Measurements from ENCODE around the gene TIRAP.

Gene TIRAP

DNA sequence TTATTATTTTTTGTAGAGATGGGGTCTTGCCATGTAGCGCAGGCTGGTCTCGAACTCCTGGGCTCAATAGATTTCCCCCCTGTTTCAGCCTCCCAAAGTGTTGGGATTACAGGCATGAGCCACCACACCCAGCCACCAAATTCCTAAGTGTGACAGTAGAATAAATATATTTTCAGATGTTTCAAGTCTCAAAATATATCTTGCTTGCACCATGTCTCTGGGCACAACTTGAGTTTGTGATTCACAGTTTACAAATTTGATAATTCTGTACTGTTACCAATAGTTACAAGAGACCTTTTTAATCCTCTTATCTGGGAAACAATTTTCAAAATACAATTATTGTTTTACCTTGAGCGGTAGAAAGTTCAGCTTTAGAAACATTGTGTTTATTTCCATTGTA lies 40.1 kb downstream of the TIRAP start:
- no peak for DNase-seq (ENCODE audit: low read depth)

DNA sequence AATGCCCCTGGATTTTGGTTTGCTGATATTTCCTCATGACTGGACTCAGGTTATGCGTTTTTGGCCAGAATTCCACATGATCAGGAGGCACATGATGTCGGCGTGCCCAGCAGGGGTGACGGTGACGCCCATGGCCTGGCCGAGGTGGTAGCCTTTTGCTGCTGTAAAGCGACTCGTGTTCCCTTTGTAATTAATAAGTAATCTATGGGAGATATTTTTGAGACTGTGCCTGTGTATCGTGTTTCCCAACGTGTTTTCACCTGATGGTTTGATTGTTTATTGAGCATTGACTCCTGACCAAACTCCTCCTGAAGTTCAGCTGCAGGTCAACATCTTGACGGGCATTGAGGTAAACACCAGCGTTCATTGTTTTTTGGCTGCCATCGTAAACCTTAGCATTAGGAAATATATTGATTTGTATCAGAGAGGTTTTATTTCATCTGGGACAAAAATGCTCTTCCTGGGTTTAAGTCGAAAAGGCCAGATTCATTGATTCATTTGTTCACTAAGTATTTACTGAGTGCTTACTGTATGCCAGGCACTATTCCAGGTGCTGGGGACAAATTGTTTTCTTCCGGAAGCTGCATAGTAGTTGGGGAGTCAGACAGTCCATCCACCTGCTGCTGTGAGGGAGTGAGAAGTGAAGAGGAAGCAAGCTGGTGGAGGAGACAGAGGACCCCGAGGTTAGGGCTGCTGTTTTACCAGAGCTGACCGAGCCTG lies 44.5 kb downstream of the TIRAP start:
- DNase-seq (ENCODE audit: low read depth): no peak

DNA sequence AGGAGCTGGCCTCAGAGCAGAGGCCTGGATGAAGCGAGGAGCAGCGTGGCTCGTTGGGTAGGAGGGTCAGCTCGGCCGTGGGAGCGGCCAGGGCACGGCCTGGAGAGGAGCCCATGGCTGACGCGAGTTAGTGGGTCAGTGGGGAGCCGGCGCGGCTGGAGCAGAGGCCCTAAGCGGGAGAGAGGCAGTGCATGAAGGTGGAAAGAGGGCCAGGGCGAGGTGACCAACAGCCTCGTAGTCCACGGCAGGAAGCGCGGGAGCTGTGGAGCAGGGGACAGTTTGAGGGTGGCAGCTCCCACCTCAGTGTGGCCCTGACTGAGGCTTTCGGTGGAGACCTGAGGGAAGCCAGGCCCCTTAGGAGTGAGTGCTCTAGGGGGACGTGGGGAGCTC lies 45.1 kb downstream of the TIRAP start:
- DNase-seq (ENCODE audit: low read depth): no peak

DNA sequence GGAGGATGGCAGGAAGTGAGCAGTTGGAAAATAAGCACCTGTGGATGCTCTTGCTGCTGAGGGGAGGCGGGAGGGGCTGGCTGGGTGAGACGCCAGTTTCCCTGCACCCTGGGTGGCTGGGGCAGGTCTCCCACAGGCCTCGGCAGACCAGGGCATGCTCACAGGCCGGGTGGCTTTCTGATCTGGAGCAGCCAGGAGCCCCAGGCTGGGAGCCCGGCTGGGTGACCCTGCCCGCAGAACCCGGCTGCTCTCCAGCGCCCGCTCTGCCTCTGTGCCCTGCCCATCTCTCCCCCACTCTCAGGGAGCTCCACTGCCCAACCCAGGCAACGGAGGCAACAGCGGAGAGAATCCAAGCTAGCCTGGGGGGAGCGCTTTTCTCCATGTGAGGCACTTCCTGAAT lies 45.6 kb downstream of the TIRAP start:
- no peak for DNase-seq (ENCODE audit: low read depth)

DNA sequence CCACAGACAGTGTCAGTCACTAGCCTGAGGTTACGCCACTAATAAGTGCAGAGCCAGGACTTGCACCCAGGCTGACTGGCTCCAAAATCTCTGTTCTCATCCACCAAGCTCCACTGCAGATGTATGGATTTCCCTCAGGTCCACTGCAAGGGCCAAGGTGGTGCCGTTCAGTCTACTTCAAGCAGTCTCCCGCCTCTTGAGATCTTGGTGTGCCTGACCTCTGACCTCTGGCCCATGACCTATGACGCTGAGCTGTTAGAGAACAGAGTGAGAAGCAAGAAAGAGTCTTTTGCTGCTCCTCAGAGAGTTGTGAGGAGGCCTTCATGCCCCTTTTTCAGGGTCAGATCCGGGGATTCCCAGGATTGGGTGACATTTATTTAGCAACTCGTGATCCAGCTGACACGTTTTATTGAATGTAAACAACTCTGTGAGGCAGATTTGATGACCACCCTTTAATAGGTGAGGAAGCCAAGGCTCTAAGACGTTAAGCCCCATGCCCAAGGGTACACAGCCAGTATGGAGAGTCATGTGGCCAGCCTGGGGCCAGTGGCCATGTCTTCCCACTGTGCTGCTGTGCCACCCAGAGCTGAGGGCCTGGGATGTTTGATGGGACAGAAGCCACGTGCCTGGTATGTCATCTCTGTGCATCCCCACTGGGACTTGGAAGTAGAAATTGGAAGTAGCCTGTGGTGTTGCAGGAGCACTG lies 46.2 kb downstream of the TIRAP start:
- DNase-seq (ENCODE audit: low read depth): no peak

DNA sequence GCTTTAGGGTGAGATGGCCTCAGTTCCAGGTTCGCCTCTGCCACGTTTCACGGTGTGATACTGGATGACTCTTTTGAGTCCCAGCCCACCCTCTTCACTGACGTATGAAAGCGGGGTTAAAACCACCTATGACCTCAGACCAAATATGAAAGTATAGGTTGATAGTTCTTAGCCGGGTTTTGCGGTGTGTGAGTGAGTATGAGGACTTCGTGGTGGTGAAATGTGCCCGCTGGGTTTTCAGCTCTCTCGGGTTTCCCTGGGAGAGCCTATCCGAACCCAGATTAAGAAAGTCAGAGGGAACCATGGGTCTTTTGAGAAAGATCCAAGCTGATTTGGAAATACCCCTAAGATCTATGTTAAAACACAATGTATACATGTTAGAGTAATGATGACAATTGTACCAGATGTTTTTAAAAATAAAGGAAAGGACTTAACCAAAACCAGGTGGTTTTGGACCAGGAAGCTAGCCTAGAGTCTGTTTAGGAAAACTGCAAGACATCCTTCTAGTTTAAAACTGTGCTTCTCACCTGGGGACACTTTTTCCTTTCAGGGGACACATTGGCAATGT lies 46.8 kb downstream of the TIRAP start:
- DNase-seq (ENCODE audit: low read depth): no peak

DNA sequence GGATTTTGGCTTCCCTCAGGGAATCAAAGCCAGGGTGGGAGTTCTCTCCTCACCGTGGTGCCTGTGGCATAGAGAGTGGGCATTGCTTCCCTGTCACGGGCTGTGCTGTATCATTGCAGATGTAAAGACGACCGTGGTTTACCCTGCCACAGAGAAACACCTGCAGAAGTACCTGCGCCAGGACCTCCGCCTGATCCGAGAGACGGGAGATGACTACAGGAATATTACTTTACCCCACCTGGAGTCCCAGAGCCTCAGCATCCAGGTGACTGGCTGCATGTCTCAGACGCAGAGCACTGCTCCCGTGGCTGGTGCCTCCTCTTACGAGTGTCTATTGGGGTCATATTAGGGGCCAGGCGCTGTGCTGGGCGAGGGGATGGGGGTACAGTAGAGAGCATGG lies 48.4 kb downstream of the TIRAP start:
- DNase-seq (ENCODE audit: low read depth): no peak

DNA sequence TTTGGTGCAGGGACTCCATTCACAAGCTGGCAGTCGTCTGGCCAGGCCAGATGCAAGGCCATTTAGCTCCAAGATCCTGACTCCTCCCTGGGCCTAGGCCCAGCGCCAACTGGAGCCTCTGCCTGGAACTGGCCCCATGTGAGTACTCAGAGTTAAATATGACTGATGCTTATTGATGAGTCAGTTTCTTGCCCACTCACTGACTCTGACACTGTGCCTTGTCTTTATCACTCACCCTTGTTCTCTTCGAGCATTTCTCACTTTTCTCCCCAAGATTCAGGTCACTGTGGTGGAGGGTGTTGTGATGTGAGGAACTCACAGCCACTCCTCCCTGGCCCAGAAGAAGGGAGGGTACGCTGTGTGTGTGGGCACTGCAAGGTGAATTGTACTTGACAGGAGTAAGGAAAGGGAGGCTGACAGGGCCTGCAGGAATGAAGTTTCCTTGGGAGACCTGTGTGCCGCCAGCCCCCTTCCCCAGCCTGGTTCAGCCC lies 49.4 kb downstream of the TIRAP start:
- DNase-seq (ENCODE audit: low read depth): peak; percentile 81

DNA sequence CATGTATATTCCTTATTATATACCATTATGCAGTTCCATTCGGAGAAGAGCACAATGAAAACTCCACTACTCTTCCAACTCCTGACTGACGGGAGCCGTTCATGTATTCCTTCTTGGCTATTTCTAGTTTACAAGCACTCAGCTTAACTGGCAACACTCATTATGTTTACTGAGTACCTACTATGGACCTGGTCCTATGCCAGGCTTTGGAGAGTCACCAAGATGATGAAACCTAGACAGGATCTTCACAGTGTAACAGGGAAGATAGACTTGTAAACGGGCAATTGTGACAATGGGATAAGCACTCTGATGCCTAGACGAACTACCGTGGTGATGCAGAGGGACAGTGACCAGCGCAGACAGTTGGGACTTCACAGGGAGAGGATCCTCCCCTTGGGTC lies 50.2 kb downstream of the TIRAP start:
- DNase-seq (ENCODE audit: low read depth): no peak

DNA sequence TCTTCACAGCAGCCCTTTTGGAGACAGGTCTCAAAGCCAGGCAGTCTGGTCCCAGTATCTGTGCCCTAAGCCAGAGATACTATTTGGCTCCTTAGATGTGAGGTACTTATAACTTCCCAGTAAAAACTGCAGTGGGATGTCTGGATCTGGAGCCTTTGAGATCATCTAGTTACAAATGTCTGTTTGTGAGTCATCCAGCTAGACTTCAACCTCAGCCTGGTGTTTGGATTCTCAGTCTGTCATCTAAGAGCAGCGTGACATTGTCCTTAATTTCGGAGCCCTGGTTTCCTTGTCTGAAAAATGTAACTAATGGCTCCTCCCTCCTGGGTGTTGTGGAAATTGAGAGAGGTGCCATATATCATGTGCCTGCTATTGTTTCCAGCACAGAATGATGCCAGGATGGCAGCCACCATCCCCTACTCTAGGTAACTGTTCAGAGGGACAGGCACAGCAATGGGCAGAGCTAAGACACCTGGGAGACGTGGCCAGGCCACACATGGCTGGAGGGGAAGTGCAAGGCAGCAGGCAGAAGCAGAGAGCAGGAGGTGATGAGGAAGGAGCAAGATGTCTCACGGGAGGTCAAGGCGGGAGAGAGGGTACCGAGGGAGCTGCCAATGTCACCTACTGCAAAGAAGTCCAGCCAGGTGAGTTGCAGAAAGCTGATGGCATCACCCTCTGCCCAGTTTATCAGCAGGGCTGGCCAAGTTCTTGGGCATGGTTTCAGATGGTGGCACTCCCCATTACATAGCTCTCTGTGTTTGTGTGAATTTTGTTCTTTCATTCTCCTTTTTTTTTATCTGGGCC lies 52.0 kb downstream of the TIRAP start:
- no peak for DNase-seq (ENCODE audit: low read depth)

DNA sequence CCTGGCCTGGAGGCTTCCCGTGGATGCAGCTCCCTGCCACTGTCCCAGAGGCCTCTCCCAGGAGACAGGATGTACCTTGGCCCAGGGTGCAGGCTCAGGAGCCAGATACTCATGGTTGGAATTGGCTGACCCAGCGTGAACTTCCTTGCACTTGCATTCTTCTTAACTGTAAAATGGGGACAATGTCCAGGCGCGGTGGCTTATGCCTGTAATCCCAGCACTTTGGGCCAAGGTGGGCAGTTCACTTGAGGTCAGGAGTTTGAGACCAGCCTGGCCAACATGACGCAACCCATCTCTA lies 52.5 kb downstream of the TIRAP start:
- no peak for DNase-seq (ENCODE audit: low read depth)

DNA sequence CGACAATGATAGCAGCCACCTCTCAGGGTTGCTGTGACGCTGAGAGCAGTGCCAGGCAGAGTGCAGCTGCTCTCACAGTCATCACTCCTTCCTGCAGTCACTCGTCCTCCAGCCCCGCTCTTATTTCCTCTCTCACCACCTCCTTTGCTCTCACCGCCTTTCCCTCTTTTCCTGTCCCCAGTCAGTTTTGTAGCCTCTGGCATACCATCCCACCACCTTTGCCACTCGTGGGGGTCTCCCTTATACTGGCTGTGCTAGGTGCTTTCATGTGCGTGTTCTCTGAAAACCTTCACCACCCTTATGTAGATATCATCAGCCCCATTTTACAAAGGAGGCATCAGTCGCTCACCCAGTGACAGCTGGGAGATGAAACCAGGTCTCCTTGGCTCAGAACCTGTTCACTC lies 53.2 kb downstream of the TIRAP start:
- DNase-seq (ENCODE audit: low read depth): no peak

DNA sequence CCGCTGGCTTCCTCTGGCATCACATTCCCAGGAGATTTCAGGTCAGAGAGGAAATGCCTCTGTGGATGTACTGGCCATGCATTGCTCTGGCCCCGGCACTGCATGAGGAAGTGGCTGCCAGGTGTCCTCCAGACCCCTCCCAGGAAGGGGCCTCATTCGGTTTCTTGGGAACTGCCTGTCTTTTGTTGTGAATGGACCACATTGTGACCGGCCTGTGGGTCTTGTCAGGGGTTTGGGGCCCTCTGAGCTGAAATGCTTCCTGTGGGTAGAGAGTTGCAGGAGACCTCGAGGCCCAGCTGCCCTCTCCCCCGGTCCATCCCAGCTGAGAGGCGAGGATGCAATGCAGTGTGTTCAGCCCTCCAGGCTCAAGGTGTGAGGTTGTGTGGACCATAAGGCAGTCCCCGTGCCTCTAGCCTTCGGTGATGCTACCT lies 53.8 kb downstream of the TIRAP start:
- DNase-seq (ENCODE audit: low read depth): no peak

DNA sequence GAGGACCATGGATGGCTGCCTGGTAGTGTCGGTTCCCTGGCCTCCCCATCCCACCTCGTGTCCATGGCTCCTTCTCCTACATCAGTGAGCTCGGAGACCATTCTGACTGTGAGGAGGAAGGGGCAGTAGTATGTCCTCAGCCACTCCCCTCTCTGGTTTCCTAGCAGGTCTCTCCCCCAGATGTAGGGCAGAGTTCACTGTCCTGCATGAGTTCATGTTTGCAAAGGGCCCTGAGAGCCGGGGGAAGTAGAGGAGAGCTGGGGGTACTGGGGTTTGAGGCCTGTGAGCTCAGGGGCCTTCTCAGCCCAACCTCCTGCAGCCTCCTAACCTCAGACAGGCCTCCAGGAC lies 54.2 kb downstream of the TIRAP start:
- DNase-seq (ENCODE audit: low read depth): no peak

DNA sequence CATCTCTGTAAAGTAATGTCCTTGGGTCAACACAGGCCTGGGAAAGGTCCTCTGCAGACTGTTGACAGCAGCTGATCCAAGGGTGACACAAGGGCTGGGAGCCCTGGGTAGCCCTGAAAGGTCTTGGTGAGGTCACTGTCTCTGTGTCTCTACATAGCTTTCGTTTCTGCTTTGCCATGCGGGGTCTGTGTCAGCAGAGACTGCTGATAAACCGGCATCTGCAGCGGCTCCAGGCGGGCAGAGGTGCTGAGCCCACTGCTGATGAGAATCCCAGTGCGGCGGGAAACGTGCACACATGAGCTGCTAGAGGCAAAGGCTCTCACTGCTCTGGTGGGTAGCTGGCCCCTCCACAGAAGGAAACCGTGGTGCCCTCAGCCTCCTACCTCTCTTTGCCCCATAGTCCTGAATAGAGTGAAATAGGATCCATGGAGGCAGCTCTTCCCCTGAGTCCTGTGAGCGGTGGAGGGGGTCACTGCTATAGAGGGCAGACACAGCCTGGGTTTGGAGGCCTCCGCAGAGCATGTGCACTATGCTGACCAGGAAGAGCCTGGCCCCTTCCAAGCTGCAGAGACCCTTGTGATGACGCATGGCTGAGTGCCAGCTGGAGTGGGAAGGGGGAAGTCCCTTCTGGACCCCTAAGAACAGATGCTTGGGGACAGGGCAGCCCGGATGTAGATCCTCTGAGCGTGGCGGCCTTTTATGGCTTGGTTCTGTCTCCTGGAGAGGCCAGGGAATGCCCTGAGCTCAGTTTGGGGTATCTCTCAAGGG lies 54.8 kb downstream of the TIRAP start:
- DNase-seq (ENCODE audit: low read depth): no peak

DNA sequence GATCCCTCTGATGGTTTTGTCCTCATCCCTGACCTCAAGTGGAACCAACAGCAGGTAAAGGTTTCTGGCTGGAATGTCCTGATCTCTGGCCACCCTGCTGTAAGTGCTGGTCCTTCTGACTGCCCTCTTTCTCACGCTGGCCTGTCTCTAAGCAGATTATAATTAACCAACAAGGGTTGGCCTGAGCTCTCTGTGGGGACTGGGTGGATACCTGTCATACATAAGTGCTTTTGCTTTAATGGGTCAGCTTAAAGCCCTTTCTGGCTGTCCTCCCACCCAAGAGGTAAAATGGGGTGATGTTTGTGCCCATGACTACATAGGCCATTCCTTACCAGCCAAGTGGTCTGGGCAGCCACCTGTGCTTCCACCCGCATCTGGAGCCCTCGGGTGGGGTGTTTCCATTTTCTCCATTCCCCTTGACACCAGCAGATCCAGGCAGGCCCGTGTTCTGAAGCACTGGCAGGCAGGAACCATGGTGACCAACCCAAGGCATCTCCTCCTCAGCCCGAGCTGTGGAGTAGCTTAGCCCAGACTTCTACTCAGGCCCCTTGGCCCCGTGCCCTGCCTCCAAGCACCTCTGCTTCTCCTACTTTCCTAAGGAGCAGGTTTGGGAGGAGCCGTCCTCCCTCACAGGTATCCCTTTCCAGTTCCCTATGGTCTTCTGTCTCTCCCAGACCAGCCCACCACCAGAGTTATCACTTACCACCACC lies 55.6 kb downstream of the TIRAP start:
- DNase-seq (ENCODE audit: low read depth): no peak

DNA sequence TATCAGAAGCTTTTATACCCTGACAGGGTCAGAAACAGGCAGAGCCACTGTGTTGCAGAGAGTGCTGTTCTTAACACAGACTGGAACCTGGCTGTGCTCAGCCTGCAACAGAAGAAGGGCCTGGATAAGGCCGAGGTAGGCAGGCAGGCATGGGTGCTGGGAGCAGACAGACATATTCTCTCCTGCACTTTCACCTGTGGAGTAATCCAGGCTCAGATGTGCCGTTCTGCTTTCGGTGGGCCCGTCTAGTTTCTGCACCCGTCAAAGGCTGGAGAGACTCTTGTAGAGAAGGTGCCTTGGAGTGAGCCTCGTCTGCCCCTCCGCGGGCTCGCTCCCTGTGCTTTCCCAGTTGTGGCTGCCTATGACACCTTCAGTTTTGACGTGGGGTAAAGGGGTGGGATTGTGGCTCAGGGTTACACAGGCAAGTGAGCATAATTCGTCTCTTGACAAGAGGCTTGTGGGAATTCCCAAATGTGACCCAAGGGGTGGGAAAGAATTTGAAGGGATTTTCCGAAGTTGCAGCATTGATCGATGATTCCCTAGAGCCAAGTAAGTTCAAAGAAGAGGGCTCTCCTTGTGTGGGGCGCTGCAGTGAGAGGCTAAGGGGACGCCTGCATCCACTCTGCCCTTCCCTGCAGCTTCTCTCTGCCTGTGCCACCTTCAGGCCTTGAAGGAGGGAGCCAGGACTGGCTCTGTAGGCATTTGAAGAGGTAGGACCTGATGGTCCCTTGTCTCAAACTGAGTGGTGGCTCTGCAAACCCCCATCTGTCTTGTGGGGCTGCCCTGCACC lies 56.4 kb downstream of the TIRAP start:
- no peak for DNase-seq (ENCODE audit: low read depth)

DNA sequence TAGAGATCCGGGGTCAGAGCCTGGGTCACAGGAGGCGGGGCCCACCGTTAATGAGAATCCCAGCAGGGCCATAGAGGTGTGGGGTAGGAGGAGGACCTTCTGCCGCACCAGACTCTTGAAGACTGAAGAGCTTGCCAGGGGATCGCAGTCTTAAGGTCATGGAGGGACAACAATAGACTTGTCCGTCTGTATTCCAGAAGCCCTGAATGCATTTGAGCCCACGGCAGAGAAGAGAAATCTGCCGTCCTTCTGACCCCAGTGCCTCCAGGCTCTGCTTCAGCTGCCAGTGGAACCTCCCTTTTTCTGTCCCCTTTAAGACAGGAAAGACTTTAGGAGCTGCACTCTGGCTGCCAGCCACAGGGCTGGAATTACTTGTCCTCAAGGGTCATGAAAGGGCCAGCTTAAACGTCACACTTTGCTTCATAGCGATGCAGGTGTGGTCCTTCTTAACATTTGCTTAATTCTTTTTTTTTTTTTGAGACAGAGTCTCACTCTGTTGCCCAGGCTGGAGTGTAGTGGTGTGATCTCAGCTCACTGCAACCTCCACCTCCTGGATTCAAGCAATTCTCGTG lies 57.1 kb downstream of the TIRAP start:
- no peak for DNase-seq (ENCODE audit: low read depth)

DNA sequence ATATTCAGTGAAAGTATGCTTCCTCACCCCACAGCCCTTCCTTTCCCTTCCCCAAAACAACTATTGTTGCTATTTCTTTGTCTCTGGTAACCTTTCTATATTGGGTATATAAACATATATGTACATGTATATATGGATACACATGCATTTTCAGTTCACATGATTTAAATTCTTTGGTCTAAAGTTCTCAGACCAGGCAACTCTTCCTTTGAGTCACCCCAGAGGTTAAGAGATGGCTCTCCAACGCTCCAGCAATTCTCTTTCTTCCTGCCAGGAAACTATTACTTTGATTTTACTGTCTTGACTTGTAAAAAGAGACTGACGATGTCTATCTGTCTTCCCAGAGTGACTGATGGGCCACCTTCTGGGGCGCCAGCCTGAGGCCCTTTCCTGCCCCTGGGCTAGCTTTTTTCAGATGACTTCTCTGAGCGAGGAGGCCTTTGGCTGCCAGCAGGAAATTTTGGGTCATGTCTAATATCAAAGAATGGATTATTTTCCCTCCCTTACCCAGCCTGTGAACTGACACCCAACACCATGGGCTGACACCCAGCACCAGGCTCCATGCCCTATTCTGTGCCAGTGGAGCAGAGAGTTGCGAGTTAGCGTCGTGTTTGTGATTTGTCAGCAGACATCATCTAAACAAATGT lies 58.2 kb downstream of the TIRAP start:
- DNase-seq (ENCODE audit: low read depth): no peak

DNA sequence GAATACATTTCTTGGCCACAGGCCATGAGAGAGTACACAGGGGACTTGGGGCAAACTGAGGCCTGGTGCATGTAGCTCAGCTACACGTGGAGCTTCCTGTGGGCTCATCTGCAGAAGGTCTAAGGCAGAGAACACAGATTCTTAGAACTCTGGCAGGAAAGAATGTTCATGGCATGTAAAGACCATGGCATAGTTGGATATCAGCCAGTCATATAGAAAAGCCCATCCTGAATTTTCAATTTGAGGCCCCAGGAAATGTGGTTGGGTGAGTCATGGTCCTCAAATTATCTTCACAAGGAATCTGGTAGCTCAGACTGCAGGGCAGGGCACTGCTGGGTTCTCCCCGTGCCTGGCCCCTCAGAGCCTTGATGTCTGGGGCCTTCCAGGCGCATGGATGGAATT lies 58.9 kb downstream of the TIRAP start:
- no peak for DNase-seq (ENCODE audit: low read depth)

Data from GM04503 (cell line).